Stimulated activated CD8-positive, alpha-beta memory T cell treated with anti-CD3 and anti-CD28 coated beads, Interleukin-2, amount 100 ng/mL, for 48 hours (primary cell): ENCODE measurements around the gene UNKL.

Source experiments
- DNase-seq, 2 donors: peaks; one replicate each; pipeline ENCODE4 v3.0.0-alpha.2; 2020; ENCODE audit warnings: low read depth in 2 of 2

The UNKL gene

DNA sequence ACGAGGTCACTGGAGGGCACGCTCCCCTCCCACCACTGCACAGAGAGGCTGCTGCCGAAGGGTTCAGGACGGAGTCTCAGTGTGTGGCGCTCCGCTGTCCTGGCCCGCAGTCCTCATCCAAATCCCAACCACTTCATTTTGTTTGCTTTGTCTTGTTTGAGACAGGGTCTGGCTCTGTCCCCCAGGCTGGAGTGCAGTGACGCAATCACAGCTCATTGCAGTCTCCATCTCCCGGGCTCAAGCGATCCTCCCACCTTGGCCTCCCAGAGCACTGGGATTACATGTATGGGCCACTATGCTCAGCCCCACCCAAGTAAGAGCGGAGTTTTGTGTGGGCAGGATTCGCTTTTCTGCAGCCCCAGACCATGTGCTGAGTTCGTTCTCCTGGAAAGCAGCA, 12.7 kb downstream of the UNKL start:
- no peak for DNase-seq

DNA sequence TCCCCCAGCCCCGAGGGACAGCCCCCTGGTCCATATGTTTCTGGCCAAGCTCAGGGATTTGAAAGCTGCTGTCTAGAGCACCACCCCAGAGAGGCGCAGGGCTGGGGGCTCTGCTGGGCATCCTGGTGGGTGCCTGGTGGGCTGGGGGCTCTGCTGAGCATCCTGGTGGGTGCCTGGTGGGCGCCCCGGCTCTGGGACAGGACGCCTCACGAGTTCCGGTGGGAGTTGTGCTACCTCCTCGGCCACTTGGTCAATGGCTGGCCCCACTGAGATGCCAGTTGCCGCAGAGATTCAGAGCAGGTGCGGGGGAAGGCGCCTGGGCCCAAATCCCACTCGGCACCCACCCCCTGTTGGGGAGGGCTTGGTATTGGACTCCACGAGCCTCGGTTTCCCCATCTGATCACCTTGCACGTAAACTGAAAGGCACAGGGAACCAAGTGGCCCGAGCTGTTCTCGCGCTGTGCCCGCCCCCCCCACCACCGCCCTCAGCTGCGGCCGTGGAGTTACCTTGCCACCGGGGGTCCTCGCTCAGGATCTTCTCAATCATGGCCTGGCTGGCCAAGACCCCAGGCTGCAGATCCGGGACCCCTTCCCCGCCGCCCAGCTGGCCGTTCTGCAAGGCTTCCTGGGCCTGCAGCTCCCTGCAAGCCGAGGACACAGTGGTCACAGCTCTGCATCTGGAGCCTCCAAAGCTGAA, 13.3 kb downstream of the UNKL start:
- DNase-seq: no peak

DNA sequence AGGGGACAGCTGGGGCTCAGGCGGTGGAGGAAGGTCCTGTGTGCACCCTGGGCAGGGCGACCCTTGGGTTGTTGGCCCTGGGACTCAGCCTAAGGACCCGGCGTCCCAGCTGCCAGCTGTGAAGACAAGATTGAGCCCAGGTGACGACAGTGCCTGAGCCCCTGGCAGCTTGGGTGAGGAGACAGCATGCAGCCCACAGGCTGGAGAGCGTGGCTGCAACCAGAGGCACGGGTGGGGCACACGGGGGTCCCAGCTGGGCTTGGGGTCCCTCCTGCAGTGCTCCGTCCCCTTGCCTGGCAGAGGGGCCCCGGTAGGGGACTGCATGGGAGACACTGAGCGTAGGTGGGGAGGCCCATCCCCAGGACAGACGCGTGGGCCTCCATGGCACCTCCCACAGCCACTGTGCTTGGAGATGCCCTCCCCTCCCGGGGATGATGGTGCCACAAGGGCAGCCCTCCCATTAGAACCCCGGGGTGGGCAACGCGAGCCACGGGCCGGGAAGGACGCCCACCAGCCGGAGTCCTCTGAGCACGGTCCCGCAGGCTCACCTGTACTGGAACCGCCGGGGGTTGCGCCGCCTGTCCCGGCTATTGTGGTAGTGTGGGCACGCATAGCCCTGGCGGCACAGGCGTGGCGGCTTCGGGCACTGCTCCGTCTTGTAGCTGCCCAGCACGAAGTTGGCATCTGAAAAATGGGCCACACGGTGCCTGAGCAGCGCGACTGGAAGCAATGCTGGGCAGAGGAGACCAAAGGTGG, 15.5 kb downstream of the UNKL start:
- no peak for DNase-seq

DNA sequence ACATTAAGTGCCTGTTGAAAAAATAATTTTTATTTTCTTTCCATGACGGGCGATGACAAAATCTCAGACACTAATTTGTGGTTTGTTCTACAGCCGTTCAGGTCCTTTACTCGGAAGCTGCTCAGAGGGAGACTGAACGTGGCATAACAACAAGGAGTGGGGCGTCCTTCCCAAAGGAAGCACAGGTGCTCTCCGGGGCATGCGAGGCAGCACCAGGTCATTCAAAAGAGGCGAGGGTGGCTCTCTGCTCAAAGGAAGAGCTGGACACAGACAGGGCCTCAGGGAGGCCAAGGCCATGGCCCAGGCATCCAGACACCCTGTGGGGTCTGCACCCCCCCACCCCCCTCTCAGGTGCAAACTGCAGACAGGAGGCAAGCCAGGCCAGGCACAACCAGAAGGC, 16.2 kb downstream of the UNKL start:
- DNase-seq: no peak

DNA sequence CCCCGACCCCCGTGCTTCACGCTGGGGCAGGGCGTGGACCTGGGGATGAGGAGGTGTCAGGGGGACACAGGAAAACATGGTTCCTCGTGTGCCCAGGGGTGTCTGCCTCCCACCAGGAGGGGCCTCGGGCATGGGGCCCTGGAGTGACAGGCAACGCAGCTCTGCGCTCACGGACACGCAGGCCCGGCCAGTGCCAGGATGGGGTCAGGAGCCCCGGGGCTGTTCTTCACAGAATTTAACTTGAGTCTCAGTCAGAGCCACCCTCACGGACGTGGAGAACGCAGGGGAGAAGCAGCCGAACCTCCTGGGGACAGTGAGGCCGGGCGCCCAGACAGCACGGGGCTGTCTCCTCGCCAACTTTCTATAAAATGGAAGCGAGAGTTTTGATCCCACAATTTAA, 16.7 kb downstream of the UNKL start:
- DNase-seq: no peak

DNA sequence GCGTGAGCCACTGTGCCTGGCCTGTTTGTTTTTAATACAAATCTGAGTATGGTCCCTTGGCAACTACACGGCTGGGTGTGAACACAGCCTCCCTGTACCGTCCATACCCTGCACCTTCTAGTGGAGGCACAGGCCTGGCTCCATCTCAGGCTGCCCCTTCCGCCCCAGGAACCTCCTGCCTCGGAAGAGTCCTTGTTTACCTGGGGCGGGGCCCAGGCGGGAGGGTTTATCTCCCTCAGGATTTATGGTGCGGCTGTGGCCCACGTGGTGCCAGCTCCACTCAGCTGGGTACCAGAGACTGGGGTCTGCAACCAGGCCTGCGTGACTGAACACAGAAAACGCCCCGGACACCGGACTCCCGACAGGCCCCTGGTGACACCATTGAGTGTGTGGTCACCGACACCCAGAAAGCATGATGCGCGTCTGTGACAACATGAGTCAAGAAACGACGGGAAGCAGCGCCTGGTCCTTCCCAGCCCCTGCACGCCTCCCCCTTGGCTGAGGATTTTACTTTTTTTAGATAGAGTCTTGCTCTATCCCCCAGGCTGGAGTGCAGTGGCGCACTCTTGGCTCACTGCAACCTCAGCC, 19.0 kb downstream of the UNKL start:
- DNase-seq: no peak

DNA sequence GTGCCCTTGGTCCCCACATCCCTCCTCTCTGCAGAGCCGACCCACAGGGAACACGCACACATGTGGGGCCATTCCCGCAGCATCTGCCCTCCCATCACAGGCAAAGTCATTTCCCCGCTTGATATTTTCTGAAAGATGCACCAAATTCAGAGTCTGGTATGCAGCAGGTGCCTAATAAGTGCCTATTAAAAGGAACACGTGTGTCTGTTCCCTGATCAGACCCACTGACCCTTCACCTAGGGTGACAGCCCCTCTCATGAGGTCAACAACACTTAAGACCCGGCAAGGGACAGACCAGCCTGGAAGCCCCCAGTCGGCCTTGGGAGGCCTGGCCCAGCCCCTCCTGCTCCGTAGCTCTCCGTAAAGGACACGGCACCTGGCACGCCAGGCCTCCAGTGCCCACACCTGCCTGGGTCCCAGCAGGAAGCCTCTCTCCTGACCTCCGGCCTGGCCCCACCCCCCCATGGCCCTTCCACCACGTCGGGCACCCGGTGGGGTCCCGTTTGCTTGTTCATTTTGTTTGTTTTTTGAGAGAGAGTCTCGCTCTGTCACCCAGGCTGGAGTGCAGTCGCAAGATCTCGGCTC, 20.0 kb downstream of the UNKL start:
- DNase-seq: no peak

DNA sequence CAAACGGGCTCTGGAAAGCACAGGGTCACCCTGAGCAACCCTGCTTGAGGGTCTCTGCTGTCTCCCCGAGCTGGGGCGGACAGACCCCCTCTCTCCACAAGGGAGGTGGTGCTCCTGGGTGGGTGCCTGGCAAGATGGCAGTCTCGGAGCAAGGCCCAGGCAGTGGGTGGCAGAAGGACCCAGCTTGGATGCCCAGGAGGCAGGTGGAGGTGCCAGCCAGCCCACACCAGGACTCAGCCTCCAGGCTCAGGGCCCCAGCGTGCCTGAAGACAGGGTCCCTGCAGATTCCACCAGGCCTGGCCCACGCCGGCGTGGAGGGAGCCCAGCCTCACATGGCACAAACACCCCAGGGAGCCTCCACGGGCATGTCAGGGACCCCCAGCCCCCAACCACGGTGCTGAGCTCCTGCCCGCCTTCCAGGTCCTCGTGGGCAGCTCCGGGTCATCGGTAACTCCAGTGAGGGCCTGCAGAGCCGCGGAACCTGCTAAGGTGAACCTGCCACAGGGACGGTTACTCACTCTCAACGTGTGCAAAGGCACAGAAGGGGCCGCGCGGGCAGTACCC, 20.8 kb downstream of the UNKL start:
- no peak for DNase-seq

DNA sequence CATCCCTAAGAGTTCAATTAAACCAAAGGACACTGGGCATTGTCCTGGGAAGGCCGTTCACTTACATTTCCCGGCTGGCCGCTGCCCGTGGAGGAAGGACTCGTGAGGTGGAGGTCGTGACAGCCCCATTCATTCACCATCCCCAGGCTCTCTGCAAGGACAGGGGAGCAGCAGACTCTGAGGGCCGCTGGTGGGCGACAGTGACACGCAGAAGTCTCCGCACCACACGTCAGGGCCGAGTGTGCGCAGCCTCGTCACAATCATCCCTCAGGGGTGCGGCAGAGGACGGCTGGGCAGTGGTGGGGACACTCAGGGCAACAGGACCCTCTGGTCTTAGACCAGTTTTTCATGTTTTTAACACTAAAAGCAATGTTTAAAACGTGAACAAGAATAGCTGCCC, 21.7 kb downstream of the UNKL start:
- DNase-seq: no peak

DNA sequence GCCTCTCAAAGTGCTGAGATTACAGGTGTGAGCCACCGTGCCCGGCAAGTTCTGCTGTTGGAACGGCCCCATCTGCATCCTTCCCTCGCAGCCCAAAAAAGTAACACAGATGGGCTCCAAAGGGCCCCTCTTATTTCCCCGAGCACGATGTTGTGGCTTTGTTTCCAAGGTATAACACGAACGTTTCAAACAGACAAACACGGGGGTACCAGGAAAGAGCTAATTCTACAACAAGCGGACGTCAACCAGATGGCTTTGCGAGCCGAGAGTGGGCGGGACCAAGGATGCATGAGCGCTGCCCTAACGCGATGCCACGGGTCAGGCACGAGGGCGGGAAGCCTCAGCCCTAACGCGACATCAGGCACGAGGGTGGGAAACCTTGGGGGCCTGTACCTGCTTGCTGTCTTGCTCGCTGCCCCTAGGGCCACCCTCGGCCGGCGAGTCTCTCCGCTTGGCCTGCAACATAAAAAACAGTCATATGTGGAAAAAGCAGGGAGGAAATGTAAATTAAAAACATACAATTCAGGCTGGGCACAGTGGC, 24.2 kb downstream of the UNKL start:
- DNase-seq: no peak

DNA sequence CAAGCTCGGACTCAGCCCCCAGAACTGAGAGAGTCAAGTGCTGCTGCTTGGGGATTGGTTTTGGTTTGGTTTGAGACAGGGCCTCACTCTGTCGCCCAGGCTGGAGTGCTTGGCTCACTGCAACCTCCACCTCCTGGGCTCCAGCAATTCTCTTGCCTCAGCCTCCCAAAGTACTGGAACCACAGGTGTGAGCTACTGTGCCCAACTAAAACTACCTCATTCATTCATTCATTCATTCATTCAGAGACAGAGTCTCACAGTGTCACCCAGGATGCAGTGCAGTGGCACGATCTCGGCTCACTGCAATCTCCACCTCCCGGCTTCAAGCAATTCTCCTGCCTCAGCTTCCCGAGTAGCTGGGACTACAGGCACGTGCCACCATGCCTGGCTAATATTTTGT, 24.7 kb downstream of the UNKL start:
- no peak for DNase-seq

DNA sequence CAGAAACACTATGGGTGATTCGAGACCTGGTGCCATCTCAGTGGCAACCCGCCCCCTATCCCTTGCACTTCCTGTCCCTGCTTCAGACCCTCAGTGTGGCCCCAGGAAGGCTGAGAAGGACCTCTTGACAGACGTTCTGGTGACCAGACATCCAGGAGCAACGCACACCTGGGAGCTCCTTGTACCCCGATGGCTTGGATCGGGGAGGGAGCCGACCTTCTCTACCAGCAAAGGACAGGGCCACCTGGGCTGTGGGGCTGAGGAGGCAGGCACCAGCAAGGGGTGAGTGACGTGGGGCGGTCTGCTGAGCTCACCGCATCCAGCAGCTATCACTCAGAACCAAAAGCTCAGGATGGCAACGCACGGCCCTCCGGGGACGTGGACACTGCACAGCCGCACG, 27.2 kb downstream of the UNKL start:
- DNase-seq: no peak

DNA sequence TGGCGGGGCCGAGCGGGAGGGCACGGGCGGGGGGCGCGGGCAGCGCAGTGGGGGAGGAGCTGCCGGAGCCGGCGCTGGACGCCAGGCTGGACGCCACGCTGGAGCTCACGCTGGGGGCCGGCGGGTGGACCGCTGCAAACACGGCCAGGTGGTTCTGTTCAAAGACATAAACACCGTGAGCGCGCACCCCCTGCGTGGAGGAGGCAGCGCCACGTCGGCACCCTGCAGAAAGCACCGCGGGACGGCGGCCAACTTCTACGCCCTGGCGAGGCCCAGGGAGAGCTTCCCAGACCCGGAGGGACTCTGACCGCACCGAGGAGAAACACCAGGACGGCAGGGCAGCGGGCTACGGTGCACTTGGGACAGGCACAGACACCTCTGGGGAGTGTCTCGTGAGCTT, 29.3 kb downstream of the UNKL start:
- DNase-seq: no peak

DNA sequence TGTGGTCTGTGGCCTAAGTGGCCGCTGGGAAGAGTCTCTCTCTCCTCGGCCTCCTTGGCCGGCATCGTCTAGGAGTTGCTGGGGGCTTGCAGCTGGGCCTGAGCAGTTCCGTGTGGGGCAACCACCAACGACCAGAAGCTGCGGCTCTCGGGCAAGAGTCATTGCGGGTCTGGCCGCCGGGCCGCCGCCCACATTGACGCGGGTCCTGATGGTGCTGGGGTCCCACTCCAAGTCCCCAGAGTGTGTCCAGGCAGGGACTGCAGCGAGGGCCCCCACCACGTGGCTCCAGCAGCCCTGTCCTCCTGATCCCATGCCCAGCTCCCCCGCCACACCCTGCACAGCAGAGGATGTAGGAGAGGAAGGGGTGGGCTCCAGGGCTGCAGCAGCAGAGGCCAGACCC, 30.9 kb downstream of the UNKL start:
- no peak for DNase-seq

DNA sequence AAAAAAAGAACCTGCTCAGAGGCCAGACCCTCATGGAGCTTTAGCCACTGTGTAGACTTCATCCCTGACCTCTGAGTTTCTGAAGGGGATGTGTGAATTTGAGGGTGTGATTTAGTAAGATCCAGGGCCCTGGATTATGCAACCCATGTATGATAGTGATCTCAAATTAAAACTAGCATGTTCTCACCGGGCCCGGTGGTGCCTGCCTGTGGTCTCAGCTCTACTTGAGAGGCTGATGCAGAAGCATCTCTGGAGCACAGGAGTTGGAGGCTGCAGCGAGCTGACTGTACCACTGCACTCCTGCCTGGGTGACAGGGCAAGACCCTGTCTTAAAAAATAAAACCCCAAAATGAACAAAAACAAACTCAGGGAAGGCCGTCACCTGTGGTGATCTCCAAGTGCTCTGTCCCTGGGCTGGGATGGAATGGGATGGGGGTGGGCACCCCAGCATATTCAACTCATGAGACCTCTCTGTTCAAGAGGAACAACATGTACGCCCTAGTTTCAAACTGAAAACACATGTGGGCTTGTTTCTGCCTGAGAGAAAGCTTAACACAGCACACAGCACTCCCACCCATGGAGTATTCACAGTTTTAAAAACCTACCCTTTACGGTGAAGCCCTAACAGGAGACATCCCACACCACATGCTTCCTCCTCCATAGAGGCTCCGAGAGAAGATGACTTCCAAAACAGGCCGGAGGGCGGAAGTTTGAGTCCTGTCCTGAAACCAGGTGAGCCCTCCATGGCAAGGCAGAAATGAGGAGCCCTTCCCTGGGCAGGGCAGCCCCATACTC, 32.7 kb downstream of the UNKL start:
- DNase-seq: no peak

DNA sequence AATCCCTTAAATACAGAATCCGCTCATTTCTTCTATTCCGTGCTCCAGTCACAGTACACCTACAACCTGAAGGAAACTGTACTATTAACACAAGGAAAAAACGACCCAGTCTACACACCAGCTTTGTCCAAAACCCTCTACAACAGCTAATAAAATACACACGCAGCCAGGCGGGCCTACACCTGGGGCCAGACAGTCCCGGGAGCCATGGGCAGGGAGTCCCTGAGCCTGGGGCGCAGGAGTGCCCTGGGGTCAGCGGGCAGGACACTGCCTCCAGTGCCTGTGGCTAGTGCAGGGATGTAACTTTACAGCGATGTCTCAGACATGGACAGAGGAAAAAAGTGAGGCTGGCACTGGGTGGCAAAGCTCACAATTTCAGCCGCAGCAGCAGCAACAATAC, 34.3 kb downstream of the UNKL start:
- no peak for DNase-seq

DNA sequence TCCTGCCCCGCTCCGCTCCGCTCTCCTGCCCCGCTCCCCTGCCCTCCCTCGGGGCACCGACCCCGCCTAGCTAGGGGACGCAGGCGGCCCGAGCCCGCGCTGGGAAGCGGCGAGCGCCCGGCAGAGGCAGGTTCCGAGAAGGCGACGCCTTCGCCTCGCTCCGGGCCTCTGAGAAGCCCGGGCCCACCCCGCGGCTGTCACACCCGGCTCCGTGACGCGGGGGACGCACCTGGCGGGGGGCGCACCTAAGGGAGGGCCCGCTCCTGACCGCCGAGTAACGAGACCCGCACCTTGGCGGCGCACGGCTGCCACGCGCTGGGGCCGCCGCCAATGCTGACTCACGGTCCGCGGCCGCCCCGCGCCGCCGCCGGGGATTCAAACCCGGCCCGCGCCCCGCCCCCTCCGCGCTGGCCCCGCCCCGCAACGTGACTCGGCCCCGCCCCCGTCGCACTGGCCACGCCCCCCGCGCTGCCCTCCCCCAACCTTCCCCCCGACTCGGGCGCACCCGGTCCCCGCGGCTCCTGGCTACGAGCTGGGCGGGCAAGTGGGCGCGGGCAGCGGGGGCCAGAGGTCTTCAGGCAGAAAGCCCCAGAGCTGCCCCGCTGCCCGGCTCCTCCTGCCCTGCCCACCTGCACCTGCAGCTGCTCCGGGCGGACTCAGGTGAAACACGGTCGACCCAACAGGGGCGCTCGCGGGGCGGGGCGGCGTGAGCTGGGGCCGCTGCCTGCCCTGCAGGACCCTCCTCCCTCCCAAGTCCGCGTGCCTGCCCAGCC, 35.0 kb downstream of the UNKL start:
- peak; percentile 64 to 75 for DNase-seq

DNA sequence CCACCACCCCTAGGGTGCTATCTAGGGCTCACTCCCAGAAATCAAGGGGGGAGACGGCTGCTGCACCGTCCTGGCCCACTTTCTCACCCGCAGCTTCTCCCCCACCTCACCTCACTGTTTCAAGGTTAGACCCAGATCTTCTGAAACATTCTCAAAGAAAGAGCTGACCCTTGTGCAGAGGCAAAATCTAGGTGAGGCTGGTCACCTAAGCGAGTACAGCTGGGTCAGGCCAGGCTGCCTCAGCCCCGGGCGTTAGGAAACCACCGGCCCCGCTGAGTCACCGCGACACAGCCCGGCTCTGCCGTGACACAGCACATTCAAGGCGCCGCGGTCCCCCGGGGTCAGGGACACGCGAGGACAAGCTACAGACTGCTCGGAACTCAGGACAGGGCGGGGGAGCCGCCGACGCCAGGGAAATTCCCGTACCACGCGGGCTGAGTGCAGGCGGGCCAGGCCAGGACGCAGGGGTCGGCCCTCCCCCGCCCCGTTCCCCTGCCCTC, 35.6 kb downstream of the UNKL start:
- peak; percentile 64 to 67 for DNase-seq

DNA sequence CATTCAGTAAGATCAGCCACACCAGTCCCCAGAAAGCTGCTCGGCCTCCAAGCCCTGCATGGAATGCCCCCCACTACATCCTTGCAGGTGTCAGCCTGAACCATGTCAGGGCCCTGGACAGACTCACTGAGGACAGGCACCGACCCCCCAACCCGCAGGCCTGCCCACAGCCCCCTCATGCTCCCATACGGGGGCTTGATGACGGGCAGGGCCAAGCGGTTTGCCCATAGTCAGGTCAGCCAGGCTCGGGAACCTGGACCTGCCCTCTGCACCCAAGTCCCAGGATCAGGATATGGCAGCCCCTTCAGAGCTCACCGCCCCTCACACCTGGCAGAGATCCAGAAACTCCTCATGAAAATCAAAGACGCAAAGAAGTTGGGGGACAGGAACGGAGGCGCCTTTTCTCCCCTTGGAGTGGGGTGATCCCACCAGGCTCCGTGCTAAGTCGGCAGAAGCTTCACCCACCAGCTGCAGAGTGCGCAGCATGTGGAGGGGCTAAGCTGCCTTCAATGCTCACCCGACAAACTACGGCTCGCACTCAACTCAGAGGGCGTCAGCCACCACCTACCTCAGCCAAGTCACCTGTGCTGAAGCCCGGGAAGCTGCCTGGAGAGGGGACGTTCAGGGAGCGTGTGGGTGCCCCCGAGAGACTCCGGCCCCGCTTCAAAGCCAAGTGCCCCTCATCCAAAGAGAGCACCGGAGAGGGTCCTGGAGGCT, 36.3 kb downstream of the UNKL start:
- no peak for DNase-seq
